ENCODE data around the gene CDH15. TPM values are rescaled to one million over a fixed set of nuclear protein-coding genes. Genes with fewer than 3 reads are reported as not detected.

Gene CDH15
- total and polyA plus RNA-seq, 2 of the 13 experiments (the other 11 are each of a cell fraction or from before 2014, with no cell fraction given) = 0.74 to 2.2 TPM

DNA sequence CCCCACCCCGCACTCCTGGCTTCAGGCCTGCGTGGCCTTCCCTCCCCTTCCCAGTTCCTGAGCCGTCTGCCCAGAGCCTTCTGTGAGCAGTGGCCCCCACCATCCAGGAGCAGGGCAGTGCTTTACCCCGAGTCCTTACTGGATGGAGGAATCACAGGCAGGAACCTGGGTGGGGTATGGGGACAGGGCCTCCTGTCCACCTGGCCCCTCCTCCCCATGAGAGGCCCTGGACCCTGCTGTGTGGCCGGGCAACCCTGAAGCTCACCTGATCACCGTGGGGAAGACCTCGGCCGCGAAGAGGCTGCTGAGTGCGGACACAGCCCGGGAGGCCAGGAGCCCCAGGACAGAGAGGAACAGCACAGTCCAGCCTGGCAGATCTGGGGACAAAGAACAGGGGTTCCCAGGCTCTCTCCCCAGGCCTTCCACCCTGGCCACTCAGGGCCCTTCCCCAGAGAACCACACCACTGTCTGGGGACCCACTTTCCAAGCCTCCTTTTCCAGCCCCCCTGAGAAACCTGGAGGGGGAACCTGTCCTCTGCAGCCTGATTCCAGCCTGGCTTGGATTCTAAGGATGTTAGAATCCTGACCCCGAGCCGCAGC lies 25.6 kb downstream of the CDH15 start (continued):
- TF ChIP-seq ZBTB37 (CRISPR knock-in tag; IDR thresholded peaks at IDR 0.05) (no peak; the same call in 1 of the 2 replicates), DNMT3B (CRISPR knock-in tag; conservative IDR thresholded peaks at IDR 0.05) (no peak), ZNF33B (CRISPR knock-in tag; IDR thresholded peaks at IDR 0.05) (no peak), ZNF660 (CRISPR knock-in tag; IDR thresholded peaks at IDR 0.05; ENCODE audit: borderline replicate concordance, low read depth) (no peak), KDM5A (IDR thresholded peaks at IDR 0.05; ENCODE audit: borderline replicate concordance, low read length) (no peak), TIGD3 (CRISPR knock-in tag; IDR thresholded peaks at IDR 0.05; ENCODE audit: borderline replicate concordance) (no peak)
- TF ChIP-seq, protein P1, sequence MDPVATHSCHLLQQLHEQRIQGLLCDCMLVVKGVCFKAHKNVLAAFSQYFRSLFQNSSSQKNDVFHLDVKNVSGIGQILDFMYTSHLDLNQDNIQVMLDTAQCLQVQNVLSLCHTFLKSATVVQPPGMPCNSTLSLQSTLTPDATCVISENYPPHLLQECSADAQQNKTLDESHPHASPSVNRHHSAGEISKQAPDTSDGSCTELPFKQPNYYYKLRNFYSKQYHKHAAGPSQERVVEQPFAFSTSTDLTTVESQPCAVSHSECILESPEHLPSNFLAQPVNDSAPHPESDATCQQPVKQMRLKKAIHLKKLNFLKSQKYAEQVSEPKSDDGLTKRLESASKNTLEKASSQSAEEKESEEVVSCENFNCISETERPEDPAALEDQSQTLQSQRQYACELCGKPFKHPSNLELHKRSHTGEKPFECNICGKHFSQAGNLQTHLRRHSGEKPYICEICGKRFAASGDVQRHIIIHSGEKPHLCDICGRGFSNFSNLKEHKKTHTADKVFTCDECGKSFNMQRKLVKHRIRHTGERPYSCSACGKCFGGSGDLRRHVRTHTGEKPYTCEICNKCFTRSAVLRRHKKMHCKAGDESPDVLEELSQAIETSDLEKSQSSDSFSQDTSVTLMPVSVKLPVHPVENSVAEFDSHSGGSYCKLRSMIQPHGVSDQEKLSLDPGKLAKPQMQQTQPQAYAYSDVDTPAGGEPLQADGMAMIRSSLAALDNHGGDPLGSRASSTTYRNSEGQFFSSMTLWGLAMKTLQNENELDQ (CRISPR knock-in tag; IDR thresholded peaks at IDR 0.05; ENCODE audit: borderline replicate concordance) = no peak
- TF ChIP-seq, protein P2, sequence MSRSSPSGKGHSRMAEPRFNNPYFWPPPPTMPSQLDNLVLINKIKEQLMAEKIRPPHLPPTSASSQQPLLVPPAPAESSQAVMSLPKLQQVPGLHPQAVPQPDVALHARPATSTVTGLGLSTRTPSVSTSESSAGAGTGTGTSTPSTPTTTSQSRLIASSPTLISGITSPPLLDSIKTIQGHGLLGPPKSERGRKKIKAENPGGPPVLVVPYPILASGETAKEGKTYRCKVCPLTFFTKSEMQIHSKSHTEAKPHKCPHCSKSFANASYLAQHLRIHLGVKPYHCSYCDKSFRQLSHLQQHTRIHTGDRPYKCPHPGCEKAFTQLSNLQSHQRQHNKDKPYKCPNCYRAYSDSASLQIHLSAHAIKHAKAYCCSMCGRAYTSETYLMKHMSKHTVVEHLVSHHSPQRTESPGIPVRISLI (CRISPR knock-in tag; IDR thresholded peaks at IDR 0.05; ENCODE audit: borderline replicate concordance) = no peak
